GM18870 (cell line): ENCODE results near the gene C13orf42.

Experiments
- ATAC-seq: cut with Tn5 transposase; IDR thresholded peaks from one replicate; pipeline ENCODE4 v1.9.1; 2021; ENCODE audit warnings: moderate library complexity; ENCODE audit not compliant: unreplicated experiment

The C13orf42 gene

DNA sequence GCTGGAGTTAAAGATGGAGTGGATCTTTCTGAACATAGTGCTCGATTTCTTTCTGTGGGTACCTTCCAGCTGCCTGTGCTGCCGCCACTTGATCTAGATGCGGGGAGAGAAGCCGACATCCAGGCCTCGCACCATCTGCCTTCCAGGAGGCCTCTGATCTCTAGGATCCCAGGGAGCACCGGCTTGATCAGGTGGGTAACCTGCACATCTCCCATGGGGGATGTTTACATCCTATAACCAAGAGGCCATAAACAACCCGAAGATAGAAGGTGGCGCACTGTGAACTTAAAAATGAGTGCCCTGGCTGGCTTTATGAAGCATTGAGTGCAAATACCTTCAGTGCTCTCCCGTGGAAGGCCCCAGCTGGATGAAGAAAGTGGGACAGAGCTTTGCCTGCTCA, at the start of gene C13orf42:
TSS of gene C13orf42 (minus strand) at position 101 of the 400 bp plus-strand sequence. CDS start at position 36, 65 bp downstream.
- ATAC-seq: no peak

DNA sequence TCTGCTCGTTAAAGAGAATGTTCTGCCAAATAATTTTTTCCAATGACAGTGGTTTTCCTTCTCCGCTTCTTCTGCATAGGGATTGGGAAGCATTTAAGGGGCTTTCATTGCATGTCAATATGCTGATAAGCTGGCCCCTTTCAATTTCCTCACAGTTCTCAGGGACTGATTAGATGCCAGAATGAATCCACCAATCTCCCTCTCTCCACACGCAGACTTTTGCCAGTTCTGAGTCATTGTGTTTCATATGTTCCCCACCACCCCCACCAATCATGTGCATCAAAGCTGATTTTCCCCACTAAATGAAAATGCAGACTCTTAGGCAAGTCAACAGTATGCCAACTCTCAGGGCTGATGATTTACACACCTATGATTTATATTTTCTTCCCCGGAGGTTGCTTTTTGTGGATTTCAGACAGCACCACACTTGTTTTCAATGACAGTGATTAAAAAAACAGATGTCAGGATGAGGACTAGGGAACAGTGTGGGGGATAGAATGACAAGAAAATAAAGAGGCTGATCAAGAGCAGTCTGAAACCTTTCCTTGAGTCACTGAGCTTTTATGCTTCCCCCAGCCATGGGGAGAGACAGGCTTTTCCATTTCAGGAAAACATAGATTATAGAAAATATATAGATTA, 47.9 kb upstream of the C13orf42 start:
- no peak for ATAC-seq

DNA sequence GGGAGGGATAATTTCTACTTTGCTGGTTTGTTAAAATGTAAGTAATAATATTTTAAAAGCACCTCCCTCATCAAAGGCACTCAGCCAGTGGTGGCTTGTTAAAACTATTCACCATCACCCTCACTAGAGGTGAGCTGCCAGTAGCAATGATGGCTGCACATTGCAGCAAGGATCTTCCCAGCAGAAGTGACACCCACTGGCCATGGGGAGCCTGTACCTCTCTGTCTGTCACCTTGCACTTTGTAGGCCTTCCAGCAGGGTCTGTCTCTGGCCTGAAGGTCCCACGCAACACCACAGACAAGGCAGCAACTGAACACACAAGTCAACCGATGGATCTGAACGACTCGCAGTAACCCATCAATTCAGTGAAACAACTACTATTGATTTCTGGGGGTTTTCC, 47.3 kb upstream of the C13orf42 start:
- ATAC-seq: no peak

DNA sequence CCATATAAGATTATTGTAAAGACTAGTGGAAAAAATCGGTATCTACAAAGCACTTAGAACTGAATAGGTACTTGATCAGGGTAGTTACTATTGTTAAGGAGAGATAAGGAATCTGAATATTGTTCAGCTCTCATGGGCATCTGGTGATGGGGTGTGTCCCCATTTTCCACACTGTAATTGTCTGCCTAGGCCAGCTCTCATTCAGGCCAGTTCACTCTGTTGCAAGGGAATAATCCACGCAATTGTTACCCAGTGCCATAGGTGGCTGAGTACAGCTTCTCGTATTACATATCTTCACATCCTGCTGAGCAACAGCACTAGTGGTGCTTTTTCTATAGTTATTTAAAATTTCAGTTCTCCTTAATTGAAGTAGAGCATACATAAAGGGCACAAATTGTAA, 45.6 kb upstream of the C13orf42 start:
- ATAC-seq: no peak

DNA sequence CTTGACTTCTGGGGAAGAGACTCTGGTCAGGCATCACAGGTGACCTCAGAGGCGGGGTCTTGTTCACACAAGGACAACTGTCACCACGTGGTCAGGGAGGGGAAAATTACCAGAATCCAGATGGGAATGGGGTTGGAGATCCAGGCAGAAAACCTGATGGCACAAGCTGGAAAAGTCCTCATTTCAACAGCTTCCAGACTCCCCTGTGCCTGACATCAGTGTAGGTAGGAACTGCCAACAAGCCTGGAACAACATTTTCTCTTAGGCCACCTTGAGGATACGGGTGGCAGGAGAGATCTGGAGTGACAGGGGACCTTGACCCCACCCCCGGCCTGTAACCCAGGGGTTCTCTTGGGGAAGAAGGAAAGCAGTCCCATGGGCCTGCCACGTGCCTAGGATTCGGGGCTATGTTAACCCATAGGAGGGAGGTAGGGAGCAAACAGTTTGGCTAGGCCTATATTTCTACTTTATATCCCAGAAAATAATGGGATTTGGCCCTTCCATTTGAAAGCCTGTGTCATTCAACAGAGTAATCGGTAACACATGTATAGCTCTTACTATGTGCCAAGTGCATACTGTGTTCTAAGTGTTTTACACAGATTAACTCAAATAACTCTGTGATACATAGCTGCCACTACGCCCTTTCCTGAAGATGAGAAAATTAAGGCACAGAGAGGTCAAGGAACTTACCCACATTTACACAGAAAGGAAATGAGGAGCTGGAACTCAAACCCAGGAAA, 44.9 kb upstream of the C13orf42 start:
- no peak for ATAC-seq

DNA sequence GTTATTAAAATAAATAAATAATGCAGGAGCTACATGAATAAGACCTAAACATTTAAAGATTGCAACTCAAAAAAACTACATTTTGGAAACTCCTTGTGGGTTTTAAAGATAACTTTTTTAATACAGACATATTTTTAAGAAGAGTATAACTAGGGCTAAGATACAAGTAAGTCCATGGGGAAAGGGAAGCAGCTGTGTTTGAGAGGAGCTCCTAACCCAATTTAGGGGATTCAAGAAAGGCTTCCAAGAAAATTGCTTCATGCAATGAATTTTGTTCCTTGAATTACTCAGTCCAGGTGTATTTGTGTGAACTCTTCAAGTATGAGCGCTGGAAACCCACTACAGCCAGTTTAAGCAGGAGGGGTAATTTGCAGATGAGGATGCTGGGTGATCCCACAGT, 44.1 kb upstream of the C13orf42 start:
- ATAC-seq: no peak

DNA sequence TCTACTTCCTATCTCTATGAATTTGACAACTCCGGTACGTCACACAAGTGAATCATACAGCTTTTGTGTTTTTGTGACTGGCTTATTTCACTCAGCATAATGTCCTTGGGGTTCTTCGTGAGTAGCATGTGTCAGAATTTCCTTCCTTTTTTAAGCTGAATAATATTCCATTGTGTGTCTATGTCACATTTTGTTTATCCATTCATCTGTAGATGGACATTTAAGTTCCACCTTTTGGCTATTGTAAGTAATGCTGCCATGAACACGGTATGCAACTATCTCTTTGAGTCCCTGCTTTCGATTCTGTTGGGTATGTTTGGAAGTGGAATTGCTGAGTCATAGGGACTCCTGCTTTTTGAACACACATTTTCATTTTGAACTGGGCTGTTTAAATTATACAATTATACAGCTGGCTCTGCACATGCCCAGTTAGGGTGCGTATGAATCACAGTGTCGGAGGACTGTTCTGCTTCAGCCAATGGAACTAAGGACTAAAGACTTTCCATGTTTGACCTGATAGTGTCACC, 43.0 kb upstream of the C13orf42 start:
- ATAC-seq: no peak

DNA sequence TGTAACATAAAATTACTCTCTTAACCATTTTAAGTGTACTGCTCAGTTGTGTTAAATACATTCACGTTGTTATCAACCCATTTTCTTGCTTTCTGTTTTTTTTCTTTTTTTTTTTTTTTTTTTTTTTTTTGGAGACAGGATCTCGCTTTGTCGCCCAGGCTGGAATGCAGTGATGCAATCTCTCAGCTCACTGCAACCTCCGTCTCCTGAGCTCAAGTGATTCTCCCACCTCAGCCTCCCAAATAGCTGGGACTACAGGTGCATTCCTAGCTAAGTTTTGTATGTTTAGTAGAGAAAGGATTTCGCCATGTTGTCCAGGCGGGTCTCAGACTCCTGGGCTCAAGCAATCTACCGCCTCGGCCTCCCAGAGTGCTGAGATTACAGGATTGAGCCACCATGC, 42.5 kb upstream of the C13orf42 start:
- no peak for ATAC-seq

DNA sequence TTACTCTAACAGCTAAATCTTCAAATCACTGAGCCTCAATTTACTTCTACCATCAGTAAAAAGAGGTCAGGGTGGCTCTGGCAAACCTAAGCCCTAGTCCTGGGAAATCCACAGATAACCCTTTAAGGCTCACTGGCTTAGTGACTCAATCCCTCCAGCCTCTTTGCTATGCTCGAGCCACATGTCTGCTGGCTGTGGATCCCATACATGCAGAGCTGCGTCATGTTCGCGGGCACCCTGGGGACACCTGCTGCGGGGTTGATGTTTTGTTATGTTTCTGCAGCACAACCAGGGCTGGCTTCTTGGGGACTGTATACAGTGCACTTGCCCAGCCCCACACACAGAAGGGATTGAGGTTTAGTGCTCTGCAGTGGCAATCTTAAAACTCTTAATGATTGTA, 41.6 kb upstream of the C13orf42 start:
- no peak for ATAC-seq

DNA sequence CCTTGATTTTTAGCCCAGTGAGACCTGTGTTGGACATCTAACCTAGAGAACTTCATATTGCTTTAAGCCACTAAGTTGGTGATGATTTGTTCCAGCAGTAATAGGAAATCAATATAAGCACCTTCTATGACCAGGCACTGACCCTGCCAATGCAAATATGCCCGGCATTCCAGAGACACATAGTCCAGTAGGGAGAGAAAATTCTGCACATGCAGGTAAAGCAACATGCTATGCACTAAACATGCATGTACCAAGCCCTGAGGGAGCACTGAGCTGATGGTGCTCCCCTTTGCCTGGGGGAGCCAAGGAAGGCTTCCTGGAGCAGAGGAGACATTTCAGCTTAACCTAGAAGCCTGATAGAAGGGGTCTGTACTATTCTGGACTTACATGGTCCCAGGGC, 40.4 kb upstream of the C13orf42 start:
- ATAC-seq: no peak

DNA sequence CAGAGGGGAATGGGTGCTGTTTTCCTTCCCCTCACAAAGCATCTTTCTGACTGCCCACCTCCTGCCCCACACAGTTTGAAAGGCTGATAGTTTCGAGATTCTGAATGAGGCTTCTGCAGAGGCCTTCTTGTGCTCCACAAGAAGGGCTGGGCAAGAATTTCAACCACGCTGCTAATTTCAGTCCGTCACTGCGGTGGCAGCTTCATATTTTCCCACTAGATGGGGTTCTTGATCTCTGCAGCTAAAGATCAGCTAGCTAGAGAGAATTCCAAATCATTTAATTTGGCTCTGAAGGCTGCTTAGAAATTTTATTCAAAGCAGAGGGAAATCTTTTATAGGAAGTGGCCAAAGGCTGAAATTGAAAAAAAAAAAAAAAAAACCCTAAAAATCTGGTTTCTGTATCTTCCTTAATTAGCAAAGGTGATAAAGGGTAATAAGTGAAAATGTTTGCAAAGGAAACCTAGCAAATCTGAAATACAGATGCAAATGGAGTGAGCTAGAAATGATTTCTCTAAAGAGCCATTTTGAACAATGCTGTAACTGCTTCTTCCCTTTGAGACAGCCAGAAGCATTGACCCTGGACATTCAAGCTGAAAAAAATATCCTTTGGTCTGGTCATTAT, 38.0 kb upstream of the C13orf42 start:
- ATAC-seq: no peak

DNA sequence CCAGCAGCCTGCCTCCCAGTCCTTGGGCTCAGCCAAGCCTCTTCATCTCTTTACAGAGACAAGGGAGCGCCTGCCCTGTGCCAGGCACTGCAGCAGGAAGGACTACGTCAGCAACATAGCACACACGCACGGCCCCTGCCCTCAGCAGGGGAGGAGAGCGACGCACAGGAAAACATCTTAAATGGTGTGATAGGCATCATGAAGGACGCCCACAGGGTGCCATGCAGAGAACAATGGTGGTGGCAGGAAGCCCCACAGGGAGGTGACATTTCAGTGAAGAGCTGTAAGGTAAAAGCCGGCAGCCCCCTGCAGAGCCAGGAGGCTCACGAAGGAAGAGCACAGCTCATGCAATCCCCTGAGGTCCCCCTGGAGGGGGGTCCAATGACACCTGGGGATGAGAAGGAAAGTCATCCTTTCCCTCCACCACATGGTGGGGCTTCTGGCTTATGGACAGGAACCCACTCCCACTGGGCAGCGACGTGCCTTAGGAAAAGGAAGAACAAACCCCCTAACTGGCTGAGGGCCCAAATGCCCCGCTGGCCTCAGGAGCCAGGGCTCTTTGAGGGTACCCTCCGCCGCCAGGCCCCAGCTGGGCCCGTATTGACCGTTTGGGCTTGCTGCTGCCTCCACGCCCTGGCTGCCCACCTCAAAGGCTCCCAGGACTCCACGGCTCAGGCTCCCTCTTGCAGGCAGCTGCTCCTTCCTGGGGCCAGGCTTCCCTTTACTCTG, 37.3 kb upstream of the C13orf42 start:
- ATAC-seq: no peak

DNA sequence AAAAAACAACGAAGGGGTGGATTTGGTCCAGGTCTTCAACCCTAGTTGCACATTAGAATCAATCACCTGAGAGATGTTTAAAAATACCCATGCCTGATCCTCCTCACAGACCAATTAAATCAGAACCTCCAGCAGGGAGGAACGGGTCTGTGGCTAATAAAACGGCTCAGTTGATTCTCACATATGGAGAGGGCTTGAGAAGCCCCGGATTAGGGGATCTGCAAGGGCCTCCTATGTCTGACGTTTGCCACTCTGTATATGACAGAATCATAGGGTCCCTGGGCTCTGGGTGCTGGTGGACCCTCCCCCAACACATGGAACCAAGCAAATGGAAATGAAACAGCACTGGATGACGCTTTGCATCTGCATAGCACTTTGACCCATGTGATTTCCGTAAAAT, 36.7 kb upstream of the C13orf42 start:
- no peak for ATAC-seq

DNA sequence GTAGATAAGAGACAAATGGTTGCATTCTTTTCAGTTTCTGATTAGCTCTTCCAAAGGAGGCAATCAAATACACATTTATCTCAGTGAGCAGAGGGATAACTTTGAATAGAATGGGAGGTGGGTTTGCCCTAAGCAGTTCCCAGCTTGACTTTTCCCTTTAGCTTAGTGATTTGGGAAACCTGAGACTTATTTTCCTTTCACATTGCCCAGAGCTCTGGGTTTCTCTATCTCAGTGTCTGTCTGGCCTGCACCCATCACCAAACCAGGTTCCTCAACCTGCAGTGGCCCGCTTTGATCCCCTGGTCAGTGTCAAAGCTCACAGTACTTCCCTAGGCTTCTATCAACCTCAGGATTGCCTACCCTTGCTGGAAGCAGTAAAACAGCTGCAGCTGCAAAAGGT, 35.6 kb upstream of the C13orf42 start:
- no peak for ATAC-seq

DNA sequence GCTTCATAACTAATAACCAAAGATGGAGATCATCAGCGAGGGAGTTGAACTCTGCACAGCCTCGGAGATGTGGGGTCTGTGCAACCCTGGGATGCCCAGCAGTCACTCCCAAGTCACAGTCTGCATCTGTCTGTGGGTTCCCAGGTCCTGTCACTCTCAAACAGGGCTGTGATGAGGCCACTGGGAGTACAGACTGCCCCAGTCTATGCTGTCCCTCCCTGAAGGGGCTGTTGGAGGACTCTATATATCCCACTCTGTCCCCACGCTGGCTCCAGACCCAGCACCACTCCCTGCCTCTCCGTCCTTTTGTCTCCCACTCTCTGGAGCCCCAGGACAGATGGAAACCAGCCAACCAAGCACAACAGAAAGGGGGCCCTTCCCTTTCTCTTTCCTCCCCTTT, 26.2 kb upstream of the C13orf42 start:
- ATAC-seq: no peak

DNA sequence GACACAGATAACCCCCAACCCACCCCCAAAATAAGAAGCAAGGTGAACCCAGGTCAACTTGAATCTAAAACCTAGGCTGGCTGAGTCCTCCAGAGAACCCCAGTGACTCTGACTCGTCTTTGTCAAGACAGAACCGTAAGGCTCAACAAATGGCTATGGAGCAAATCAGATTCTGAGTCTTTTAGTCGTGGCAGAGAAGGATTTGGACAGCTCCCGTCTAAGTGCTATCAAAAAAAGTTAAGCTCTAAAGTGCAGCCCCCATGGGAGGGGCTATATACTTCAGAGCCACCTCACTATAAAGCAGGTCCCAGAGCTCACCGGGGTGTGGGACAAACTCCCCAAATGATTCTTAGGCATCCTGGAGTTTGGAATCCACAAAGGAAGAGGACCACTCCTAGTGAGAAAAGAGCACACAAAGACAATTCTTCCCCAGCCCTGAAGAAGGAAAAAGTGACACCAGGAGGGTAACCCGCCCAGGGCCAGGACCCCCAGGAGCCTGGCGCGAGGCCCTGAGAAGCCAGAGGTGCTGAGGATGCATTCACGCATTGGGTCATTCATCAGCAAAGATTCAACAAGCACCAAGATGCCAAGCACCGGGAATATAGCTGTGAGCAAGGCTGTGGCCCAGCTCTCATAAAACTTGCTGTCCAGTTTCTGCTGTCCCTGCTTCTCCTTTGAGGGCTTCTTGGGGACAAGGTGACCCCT, 25.4 kb upstream of the C13orf42 start:
- no peak for ATAC-seq

DNA sequence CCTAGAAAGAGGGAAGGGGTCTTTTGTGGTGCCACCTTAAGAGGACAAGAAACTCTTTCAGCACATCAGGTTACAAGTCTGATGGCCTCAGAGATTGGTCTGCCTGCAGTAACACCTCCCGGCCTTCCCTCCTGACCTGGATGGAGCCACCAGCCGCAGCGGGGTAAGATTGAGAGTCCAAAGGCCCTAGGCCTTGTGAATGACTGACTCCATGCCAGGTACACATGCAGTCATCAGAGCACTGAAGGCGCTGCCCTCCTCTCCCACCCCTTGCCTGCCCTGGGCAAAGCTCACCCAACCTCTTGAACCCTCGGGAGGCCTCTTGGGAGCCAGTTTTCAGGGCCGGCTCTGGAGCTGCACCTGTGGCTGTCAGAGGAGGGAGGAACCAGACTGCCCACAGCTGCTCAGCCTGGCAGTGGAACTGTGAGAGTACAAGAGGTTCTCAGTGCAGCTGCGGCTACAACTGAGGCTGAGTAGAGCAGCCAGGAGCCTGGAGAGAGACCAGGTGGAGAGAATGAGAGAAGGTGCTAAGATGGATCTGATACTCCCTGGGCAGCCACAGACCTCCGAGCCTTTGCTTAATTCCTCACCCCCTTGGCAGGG, 23.8 kb upstream of the C13orf42 start:
- ATAC-seq: no peak

DNA sequence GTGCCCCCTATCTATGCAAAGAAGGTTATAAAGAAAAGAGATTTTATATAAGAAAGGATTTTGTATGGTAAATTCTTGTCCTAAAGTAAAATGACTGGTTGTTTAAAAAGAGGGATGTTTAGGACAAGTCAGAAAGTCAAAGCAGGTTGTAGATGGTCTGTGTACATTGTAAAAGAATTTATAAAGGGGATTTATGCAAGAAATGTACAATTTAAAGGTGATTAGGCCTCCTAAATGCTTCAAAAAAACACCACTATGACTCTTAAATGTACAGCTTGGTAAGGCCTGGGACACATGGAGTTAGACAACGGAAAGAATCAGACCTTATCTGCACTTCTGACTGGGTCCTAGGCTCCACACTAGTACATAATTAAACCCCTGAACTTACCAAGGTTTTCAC, 19.3 kb upstream of the C13orf42 start:
- no peak for ATAC-seq

DNA sequence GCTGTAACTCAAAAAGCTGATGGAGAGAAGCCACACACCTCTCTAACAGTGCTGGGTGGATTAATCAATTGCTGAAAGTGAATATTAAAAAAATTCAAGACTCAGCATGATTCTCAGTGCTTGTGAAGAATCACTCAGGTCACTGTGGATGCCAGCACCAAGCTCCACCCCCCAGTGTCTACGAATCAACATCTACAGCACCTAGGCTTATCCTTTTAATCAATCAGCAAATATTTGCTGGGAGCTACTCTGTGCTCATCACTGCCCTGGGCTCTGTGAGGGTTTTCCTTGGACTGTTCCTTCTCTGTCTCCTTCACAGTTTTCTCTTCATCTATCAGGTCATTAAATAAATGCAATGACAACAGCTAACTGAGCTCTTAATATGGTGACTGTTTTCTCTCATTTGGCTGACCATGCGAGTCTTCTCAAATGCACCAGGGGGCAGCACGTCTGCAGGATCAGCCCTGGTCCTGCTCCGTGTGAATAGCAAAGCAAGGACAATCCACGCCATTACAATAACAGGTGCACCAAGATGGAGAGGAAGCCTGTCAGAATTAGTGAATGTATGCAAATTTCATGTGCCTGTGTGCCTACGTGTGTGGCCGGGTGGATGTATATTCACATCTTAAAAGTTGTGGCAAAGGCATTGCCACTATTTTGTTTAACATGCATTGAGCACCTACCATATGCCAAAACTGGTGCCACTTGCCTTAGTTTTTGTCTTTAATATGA, 14.6 kb upstream of the C13orf42 start:
- ATAC-seq: peak; percentile 65
